ENCODE results near the gene SPI1. TPM values are rescaled to one million over a fixed set of nuclear protein-coding genes. Genes with fewer than 3 reads are reported as not detected.

Gene SPI1
- total RNA-seq, 2 experiments from 2014 or later: 2.9 to 3.5 TPM

GRCh38 chr11:47390422-47390760 lies 12.0 kb upstream of the SPI1 start:
- no peak for DNase-seq
- Mint-ChIP-seq H3K4me1 (peaks cover 17% of the 10 kb centered on the region), H3K9me3 (no peaks in the 10 kb centered on the region), H3K4me3 (no peak overlapping the region), H3K27me3 (peaks cover 3% of the 10 kb centered on the region), H3K27ac (no peak overlapping the region), H3K36me3 (no peaks in the 10 kb centered on the region)
- POLR2A ChIA-PET: interaction anchor here (1.2 to 2.8 kb wide), 2 partner anchors 9 to 12 kb away, joined by 4 to 16 read pairs; partner anchors contain the start of gene SPI1
- ATAC-seq (ENCODE audit: low read depth): no peak

GRCh38 chr11:47389577-47390421 lies 11.5 kb upstream of the SPI1 start:
- H3K9me3 Mint-ChIP-seq: no peaks in the 10 kb centered on the region
- H3K27ac Mint-ChIP-seq: peak overlapping the region; percentile 45
- no peaks in the 10 kb centered on the region for H3K36me3 Mint-ChIP-seq
- peaks cover 17% of the 10 kb centered on the region for H3K4me1 Mint-ChIP-seq
- H3K27me3 Mint-ChIP-seq: peaks cover 3% of the 10 kb centered on the region
- ATAC-seq (ENCODE audit: low read depth) (peak; percentile 27), DNase-seq (no peak)
- peak overlapping the region; percentile 36 for H3K4me3 Mint-ChIP-seq
- POLR2A ChIA-PET: interaction anchor here (2.8 kb wide), 1 partner anchor 10 kb away, joined by 16 read pairs; no protein-coding TSS in a partner anchor

- H3K36me3 Mint-ChIP-seq: no peaks in the 10 kb centered on the region
- H3K4me1 Mint-ChIP-seq: peaks cover 13% of the 10 kb centered on the region
- POLR2A ChIA-PET: interaction anchor here (2.8 kb wide), 1 partner anchor 10 kb away, joined by 16 read pairs; no protein-coding TSS in a partner anchor
- H3K9me3 Mint-ChIP-seq: no peaks in the 10 kb centered on the region
- peaks cover 3% of the 10 kb centered on the region for H3K27me3 Mint-ChIP-seq
- peak overlapping the region; percentile 36 for H3K4me3 Mint-ChIP-seq
- no peak for DNase-seq
- ATAC-seq (ENCODE audit: low read depth): no peak
- peak overlapping the region; percentile 45 for H3K27ac Mint-ChIP-seq
Observed at GRCh38 chr11:47388697-47389576, 10.6 kb upstream of the SPI1 start.

GRCh38 chr11:47387944-47388696 lies 9.8 kb upstream of the SPI1 start:
- Mint-ChIP-seq H3K9me3 (no peaks in the 10 kb centered on the region), H3K27ac (no peak overlapping the region), H3K36me3 (no peaks in the 10 kb centered on the region), H3K4me3 (no peak overlapping the region), H3K4me1 (peaks cover 13% of the 10 kb centered on the region), H3K27me3 (peaks cover 3% of the 10 kb centered on the region)
- no peak for DNase-seq
- no peak for ATAC-seq (ENCODE audit: low read depth)
- POLR2A ChIA-PET: interaction anchor here (0.5 to 0.6 kb wide), 2 partner anchors 23 to 66 kb away, joined by 3 to 4 read pairs; no protein-coding TSS in a partner anchor

GRCh38 chr11:47384498-47384897 lies 6.2 kb upstream of the SPI1 start:
- H3K27me3 Mint-ChIP-seq: peaks cover 6% of the 10 kb centered on the region
- H3K9me3 Mint-ChIP-seq: no peaks in the 10 kb centered on the region
- peaks cover 3% of the 10 kb centered on the region for H3K4me1 Mint-ChIP-seq
- no peak for DNase-seq
- no peak overlapping the region for H3K27ac Mint-ChIP-seq
- POLR2A ChIA-PET: no interaction called here
- no peaks in the 10 kb centered on the region for H3K36me3 Mint-ChIP-seq
- no peak for ATAC-seq (ENCODE audit: low read depth)
- no peak overlapping the region for H3K4me3 Mint-ChIP-seq

GRCh38 chr11:47383071-47383470 lies 4.7 kb upstream of the SPI1 start:
- no peak overlapping the region for H3K27ac Mint-ChIP-seq
- ATAC-seq (ENCODE audit: low read depth) (no peak), DNase-seq (no peak)
- peaks cover 6% of the 10 kb centered on the region for H3K27me3 Mint-ChIP-seq
- no peaks in the 10 kb centered on the region for H3K9me3 Mint-ChIP-seq
- H3K4me3 Mint-ChIP-seq: no peak overlapping the region
- H3K4me1 Mint-ChIP-seq: peaks cover 2% of the 10 kb centered on the region
- POLR2A ChIA-PET: no interaction called here
- H3K36me3 Mint-ChIP-seq: no peaks in the 10 kb centered on the region

- peaks cover 6% of the 10 kb centered on the region for H3K27me3 Mint-ChIP-seq
- H3K4me3 Mint-ChIP-seq: no peak overlapping the region
- POLR2A ChIA-PET: no interaction called here
Observed at GRCh38 chr11:47380078-47380477, 1.7 kb upstream of the SPI1 start.

GRCh38 chr11:47379317-47379716 lies 970 bp upstream of the SPI1 start:
- Mint-ChIP-seq H3K36me3 (no peaks in the 10 kb centered on the region), H3K27me3 (peaks cover 6% of the 10 kb centered on the region), H3K27ac (no peak overlapping the region), H3K4me1 (peaks cover 2% of the 10 kb centered on the region), H3K4me3 (no peak overlapping the region), H3K9me3 (no peaks in the 10 kb centered on the region)
- DNase-seq: no peak
- no peak for ATAC-seq (ENCODE audit: low read depth)
- POLR2A ChIA-PET: interaction anchor here (1.7 kb wide), 1 partner anchor 12 kb away, joined by 4 read pairs; no protein-coding TSS in a partner anchor

More at GRCh38 chr11:47380078-47380477, 1.7 kb upstream of the SPI1 start:
- Mint-ChIP-seq H3K36me3 (no peaks in the 10 kb centered on the region), H3K27ac (no peak overlapping the region), H3K4me1 (peaks cover 2% of the 10 kb centered on the region), H3K9me3 (no peaks in the 10 kb centered on the region)
- DNase-seq (no peak), ATAC-seq (ENCODE audit: low read depth) (no peak)

GRCh38 chr11:47378836-47379170 lies 456 bp upstream of the SPI1 start:
- POLR2A ChIA-PET: interaction anchor here (1.7 kb wide), 1 partner anchor 12 kb away, joined by 4 read pairs; no protein-coding TSS in a partner anchor
- no peaks in the 10 kb centered on the region for H3K9me3 Mint-ChIP-seq
- ATAC-seq (ENCODE audit: low read depth) (no peak), DNase-seq (no peak)
- H3K4me1 Mint-ChIP-seq: peaks cover 2% of the 10 kb centered on the region
- no peaks in the 10 kb centered on the region for H3K36me3 Mint-ChIP-seq
- peak overlapping the region; percentile 38 for H3K27ac Mint-ChIP-seq
- H3K4me3 Mint-ChIP-seq: no peak overlapping the region
- H3K27me3 Mint-ChIP-seq: peaks cover 6% of the 10 kb centered on the region

- Mint-ChIP-seq H3K4me1 (peaks cover 2% of the 10 kb centered on the region), H3K9me3 (no peaks in the 10 kb centered on the region), H3K27ac (no peak overlapping the region), H3K36me3 (no peaks in the 10 kb centered on the region), H3K4me3 (no peak overlapping the region), H3K27me3 (peaks cover 6% of the 10 kb centered on the region)
- ATAC-seq (ENCODE audit: low read depth) (no peak), DNase-seq (no peak)
- POLR2A ChIA-PET: interaction anchor here (1.7 kb wide), 1 partner anchor 13 kb away, joined by 4 read pairs; no protein-coding TSS in a partner anchor
Observed at GRCh38 chr11:47377571-47378009, 757 bp downstream of the SPI1 start.

- DNase-seq (no peak), ATAC-seq (ENCODE audit: low read depth) (no peak)
- Mint-ChIP-seq H3K4me1 (peaks cover 2% of the 10 kb centered on the region), H3K27ac (peak overlapping the region; percentile 54), H3K36me3 (no peaks in the 10 kb centered on the region), H3K4me3 (no peak overlapping the region), H3K27me3 (peaks cover 3% of the 10 kb centered on the region), H3K9me3 (no peaks in the 10 kb centered on the region)
- POLR2A ChIA-PET: no interaction called here
Observed at GRCh38 chr11:47376525-47377371, 1.6 kb downstream of the SPI1 start.

- DNase-seq (no peak), ATAC-seq (ENCODE audit: low read depth) (no peak)
- Mint-ChIP-seq H3K27me3 (peaks cover 3% of the 10 kb centered on the region), H3K36me3 (no peaks in the 10 kb centered on the region), H3K4me3 (no peak overlapping the region), H3K4me1 (peaks cover 2% of the 10 kb centered on the region), H3K9me3 (no peaks in the 10 kb centered on the region), H3K27ac (peak overlapping the region; percentile 54)
- POLR2A ChIA-PET: no interaction called here
Observed at GRCh38 chr11:47376107-47376524, 2.2 kb downstream of the SPI1 start.

All from activated naive CD8-positive, alpha-beta T cell treated with anti-CD3 and anti-CD28 coated beads, Interleukin-2, amount 10 ng/mL, durations not matched to agents 7 days and 5 days (primary cell).